Activated CD8-positive, alpha-beta memory T cell treated with anti-CD3 and anti-CD28 coated beads, Interleukin-2, amount 10 ng/mL, durations not matched to agents 7 days and 5 days (primary cell): ENCODE measurements around the gene LIG4. TPM values are rescaled to one million over a fixed set of nuclear protein-coding genes. Genes with fewer than 3 reads are reported as not detected.
"Not testable (repeated sequence)": the region's sequence is repeated elsewhere in the genome, so short reads cannot be mapped to it uniquely, and the experiment has no call there.

Experiments used
- ATAC-seq: fragments of 150-1000 bp; cut with Tn5 transposase; one replicate; pipeline ENCODE4 v1.10.0; 2021; ENCODE audit warnings: moderate library complexity
- CTCF ChIA-PET: fragments of 350-600 bp; sonication (Branson Sonifier 250); formaldehyde crosslinking; loops from one replicate; lab custom pipeline; 2021; ENCODE audit warnings: antibody characterized with exemption; lab: Charles Lee
- DNase-seq: peaks from one replicate; pipeline ENCODE4 v3.0.0-alpha.2; 2020
- H3K27ac Mint-ChIP-seq: one replicate; pipeline ENCODE4 v1.8.0; 2021; ENCODE audit warnings: mild to moderate bottlenecking, mixed read lengths
- H3K27me3 Mint-ChIP-seq: one replicate; pipeline ENCODE4 v1.8.0; 2021; ENCODE audit warnings: mixed read lengths
- H3K36me3 Mint-ChIP-seq: one replicate; pipeline ENCODE4 v1.8.0; 2021; ENCODE audit warnings: mild to moderate bottlenecking, mixed read lengths
- H3K4me1 Mint-ChIP-seq: one replicate; pipeline ENCODE4 v1.8.0; 2021; ENCODE audit warnings: mixed read lengths
- H3K4me3 Mint-ChIP-seq: one replicate; pipeline ENCODE4 v1.8.0; 2021; ENCODE audit warnings: mild to moderate bottlenecking, moderate library complexity, mixed read lengths
- H3K9me3 Mint-ChIP-seq: one replicate; pipeline ENCODE4 v1.8.0; 2022; ENCODE audit warnings: low read depth, mixed read lengths
- total RNA-seq, 2 experiments: library from RNA; stranded (reverse); gene quantifications; one replicate each; pipeline ENCODE4 v1.2.3, GENCODE V29; 2021

The LIG4 gene
- total RNA-seq, 2 experiments from 2014 or later: 8.9 to 11.4 TPM

DNA sequence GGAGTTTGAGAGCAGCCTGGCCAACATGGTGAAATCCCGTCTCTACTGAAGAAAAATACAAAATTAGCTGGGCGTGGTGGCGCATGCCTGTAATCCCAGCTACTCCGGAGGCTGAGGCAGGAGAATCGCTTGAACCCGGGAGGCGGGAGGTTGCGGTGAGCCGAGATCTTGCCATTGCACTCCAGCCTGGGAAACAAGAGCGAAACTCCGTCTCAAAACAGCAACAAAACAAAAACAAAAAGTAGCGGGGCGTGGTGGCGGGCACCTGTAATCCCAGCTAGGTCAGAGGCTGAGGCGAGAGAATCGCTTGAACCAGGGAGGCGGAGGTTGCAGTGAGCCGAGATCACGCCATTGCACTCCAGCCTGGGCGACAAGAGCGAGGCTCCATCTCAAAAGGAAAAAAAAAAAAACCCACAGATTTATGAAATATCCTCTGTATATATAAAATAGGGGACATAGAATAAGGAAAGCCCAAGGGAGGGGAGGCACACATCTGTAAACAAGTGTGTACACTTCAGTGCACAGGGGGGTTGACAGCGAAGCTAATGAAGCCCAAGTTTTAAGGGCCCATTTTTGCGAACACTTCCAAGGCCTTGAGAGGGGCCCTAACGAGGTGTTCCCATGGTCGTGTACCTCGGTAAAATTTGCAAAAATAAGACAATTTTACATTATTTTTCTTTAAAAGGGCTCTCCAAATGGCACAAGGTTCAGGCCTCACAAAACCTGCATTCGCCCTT, 2.1 kb upstream of the LIG4 start:
- CTCF ChIA-PET: interaction anchor here (0.9 to 2.5 kb wide), 2 partner anchors 52 to 64 kb away, joined by 3 to 7 read pairs; partner anchors contain the start of gene TNFSF13B
- DNase-seq, H3K27me3 Mint-ChIP-seq, H3K36me3 Mint-ChIP-seq, H3K9me3 Mint-ChIP-seq, ATAC-seq: not testable (repeated sequence)
- Mint-ChIP-seq H3K27ac (peak overlapping the region; percentile 94), H3K4me1 (peaks cover 49% of the 10 kb centered on the region), H3K4me3 (peak overlapping the region; percentile 89)

DNA sequence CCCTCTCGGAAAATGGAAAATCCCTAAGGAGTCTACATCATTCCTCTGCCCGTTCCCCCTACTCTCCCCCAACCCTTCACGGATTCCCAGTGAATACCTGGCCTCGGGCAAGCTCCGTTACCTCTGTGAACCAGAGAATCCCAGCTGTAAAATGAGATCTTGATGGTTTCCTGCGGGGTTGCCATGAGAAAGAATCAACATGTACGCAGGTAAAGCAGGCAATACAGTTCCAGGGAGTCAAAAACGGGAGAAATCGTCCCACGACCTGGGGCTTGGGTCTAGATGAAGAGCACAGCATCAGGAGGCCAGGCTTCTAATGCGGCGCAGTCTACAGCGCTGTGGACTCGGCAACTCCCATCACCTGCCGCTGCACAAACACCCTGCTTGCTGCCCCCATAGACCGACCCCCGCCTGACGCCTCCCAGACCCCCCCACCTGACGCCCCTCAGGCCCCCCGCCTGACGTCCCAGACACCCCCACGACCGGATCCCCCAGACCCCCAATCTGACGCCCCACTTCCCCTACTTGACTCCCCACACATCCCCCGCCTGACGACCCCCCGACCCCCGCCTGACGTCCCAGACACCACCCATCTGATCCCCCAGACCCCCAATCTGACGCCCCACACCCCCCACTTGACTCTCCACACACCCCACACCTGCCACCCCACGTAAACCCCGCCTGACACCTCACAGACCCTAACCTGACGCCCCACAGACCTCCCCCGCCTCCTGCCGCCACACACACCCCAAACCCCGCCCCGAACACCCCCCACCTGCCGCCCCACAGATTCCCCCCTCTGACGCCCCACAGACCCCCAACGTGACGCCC, 680 bp downstream of the LIG4 start:
- Mint-ChIP-seq H3K9me3 (no peaks in the 10 kb centered on the region), H3K27ac (peak overlapping the region; percentile 57), H3K36me3 (peaks cover 18% of the 10 kb centered on the region), H3K4me1 (peaks cover 36% of the 10 kb centered on the region), H3K27me3 (no peaks in the 10 kb centered on the region), H3K4me3 (peak overlapping the region; percentile 76)
- CTCF ChIA-PET: no interaction called here
- no peak for DNase-seq
- no peak for ATAC-seq

DNA sequence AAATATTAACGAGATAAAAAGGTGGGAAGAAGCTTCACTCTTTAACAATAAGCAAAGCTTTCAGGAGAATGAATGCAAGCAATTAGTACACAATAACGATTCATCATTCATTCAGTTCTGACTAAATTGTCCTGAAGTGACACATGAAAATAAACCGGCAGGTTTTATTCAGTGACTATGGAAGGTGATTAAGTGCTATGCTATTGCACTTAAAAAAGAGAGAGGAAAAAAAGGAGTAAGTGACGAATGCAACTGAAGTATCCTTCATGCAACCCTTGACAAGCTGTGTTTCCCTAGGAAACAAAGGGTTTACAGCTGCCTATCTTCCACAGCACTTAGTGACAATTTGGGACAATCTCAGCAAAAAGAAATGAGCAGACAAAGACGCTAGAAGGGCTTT, 1.4 kb downstream of the LIG4 start:
- CTCF ChIA-PET: no interaction called here
- peaks cover 29% of the 10 kb centered on the region for H3K4me1 Mint-ChIP-seq
- H3K4me3 Mint-ChIP-seq: peak overlapping the region; percentile 64

DNA sequence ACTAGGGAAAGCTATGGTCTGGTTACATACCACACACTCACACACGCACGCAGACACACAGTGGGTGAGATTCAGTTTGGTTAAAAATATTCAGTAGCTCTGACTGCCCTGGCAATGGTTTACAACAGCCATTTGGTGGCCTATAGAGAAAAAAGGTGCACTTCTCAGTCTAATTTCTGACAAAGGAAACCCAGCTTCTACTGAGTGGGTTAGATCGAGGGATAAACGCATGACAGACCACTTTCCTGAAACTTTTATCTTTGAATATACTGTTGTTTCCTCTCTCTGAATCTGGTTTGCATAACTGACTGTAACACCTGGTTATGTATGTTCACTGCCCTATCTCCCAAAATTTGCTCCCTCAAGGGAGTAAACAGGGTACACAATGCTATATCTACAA, 2.5 kb downstream of the LIG4 start:
- H3K9me3 Mint-ChIP-seq: no peaks in the 10 kb centered on the region
- ATAC-seq: no peak
- H3K27ac Mint-ChIP-seq: no peak overlapping the region
- H3K36me3 Mint-ChIP-seq: peaks cover 30% of the 10 kb centered on the region
- no peak overlapping the region for H3K4me3 Mint-ChIP-seq
- CTCF ChIA-PET: no interaction called here
- no peaks in the 10 kb centered on the region for H3K27me3 Mint-ChIP-seq
- DNase-seq: no peak
- peaks cover 28% of the 10 kb centered on the region for H3K4me1 Mint-ChIP-seq

More for the DNA sequence above, 1.4 kb downstream of the LIG4 start:
- peaks cover 23% of the 10 kb centered on the region for H3K36me3 Mint-ChIP-seq
- H3K27me3 Mint-ChIP-seq: no peaks in the 10 kb centered on the region
- no peaks in the 10 kb centered on the region for H3K9me3 Mint-ChIP-seq
- H3K27ac Mint-ChIP-seq: peak overlapping the region; percentile 57
- ATAC-seq: no peak
- DNase-seq: no peak

DNA sequence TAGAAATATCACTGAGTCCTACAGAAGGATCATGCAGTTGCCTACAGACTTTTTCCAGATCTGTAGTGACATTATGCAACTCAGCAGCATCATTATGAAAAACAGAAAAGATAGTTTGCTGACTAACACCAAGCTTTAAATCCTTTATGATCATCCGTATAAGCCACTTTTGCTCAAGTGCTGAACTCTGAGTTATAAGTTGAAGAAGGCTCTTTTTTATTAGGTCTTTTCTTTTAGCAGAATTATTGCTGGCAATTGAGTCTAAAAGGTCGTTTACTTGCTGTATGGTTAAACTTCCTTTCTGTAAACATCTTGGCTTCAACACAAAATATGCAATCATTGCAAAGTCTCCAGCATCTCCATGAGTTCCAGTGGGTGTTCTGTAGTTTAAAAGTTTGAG, 4.8 kb downstream of the LIG4 start:
- ATAC-seq (no peak), DNase-seq (no peak)
- Mint-ChIP-seq H3K9me3 (no peaks in the 10 kb centered on the region), H3K27ac (no peak overlapping the region), H3K36me3 (peaks cover 31% of the 10 kb centered on the region), H3K4me3 (no peak overlapping the region), H3K4me1 (peaks cover 17% of the 10 kb centered on the region), H3K27me3 (peaks cover 6% of the 10 kb centered on the region)
- CTCF ChIA-PET: no interaction called here

DNA sequence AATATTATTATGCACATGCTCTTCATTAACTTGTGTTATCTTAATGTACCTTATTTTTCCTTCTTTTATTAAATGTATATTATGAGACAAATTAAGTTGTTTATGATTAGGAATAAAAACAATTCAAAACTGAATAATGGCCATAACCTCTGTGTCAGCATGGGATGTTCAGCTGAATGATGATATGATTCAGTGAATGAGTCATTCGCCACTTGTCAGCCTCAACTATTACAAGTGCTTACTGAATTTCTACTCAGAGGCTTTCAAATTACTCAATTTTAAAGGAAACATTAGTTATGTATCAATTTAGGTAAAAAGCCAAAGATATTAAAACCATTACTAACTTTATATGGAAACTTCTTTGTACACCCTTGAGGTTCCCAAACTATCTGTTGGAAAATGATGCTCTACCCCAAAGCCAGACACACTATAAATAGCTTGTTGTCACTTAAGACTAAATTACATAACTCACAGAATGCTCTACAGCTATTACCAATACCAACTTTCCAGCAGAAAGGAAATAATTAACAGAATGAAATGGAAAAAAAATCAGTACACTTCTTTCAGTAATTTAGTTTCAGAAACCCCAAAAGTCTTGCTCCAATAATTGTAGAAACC, 14.4 kb downstream of the LIG4 start:
- Mint-ChIP-seq H3K36me3 (peaks cover 4% of the 10 kb centered on the region), H3K4me3 (no peak overlapping the region), H3K27ac (no peak overlapping the region), H3K27me3 (peaks cover 28% of the 10 kb centered on the region), H3K9me3 (peaks cover 6% of the 10 kb centered on the region), H3K4me1 (peaks cover 25% of the 10 kb centered on the region)
- peak; percentile 58 for ATAC-seq
- CTCF ChIA-PET: no interaction called here
- no peak for DNase-seq

DNA sequence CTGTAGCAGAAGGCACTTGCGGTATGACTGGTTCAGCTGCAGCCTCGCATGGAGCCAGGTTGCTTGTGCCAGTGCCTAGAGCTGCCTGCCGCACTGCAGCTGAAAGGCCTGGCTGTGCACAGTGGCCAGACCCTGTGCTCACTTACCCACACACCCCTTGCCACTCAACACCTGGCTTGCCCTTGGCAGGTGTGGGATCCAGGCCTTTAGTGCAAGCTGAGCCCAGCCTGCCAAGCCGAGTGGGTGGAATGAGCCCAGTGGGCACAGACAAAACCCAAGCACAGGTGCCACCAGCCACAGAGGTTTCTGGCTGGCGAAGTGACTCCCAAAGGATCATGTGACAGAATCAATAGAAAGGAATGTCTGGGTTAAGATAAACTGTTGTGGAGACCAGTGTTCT, 19.5 kb downstream of the LIG4 start:
- DNase-seq (no peak), ATAC-seq (no peak)
- H3K9me3 Mint-ChIP-seq: peaks cover 11% of the 10 kb centered on the region
- peaks cover 5% of the 10 kb centered on the region for H3K36me3 Mint-ChIP-seq
- H3K4me3 Mint-ChIP-seq: no peak overlapping the region
- H3K27ac Mint-ChIP-seq: no peak overlapping the region
- H3K4me1 Mint-ChIP-seq: peaks cover 2% of the 10 kb centered on the region
- peaks cover 14% of the 10 kb centered on the region for H3K27me3 Mint-ChIP-seq
- CTCF ChIA-PET: no interaction called here

DNA sequence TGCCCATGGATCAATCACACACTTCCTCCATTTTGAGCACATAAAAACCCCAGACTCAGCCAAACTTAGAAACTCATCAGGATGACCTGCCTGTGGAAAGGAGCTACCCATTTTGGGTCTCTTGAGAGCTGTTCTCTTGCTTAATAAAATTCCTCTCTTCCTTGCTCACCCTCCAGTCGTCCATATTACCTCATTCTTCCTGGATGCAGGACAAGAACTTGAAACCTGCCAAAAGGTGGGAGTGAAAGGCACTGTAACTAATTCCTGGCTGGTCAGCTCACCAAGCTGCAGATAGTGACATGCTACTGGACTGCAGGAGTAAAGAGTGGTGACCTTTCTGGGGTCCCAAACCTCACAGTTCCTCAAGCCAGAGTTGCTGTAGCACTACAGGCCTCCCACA, 20.2 kb downstream of the LIG4 start:
- peaks cover 19% of the 10 kb centered on the region for H3K27me3 Mint-ChIP-seq
- CTCF ChIA-PET: no interaction called here

DNA sequence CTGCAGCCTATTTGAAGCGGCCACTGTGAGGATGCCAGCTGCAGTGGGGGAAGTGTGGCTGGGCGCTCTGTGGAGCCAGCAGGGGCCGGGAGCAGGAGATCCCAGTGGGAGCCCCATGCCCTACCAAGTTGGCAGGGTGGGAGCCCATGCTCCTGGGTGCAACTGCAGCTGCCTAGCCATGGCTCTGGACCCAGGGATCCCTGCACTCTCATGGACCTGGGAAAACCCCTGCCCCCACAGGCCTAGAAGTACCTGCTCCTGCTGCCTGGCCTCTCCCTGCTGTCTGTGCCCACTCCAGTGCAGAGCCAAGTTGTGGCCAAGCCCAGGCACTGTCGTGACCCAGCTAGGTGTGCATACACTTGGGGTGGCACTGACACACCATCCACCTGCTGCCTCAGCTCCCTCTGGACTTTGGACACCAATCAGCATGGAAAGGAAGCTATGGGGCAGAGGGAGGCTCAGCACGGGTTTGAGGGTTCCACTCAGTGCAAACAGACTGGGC, 20.9 kb downstream of the LIG4 start:
- Mint-ChIP-seq H3K4me1 (no peaks in the 10 kb centered on the region), H3K27ac (no peak overlapping the region), H3K36me3 (peaks cover 2% of the 10 kb centered on the region), H3K4me3 (no peak overlapping the region), H3K9me3 (peaks cover 12% of the 10 kb centered on the region), H3K27me3 (peaks cover 19% of the 10 kb centered on the region)
- DNase-seq (no peak), ATAC-seq (no peak)
- CTCF ChIA-PET: no interaction called here

More for the DNA sequence above, 20.2 kb downstream of the LIG4 start:
- H3K9me3 Mint-ChIP-seq: peaks cover 13% of the 10 kb centered on the region
- ATAC-seq (no peak), DNase-seq (no peak)
- H3K4me1 Mint-ChIP-seq: no peaks in the 10 kb centered on the region
- peaks cover 5% of the 10 kb centered on the region for H3K36me3 Mint-ChIP-seq
- H3K27ac Mint-ChIP-seq: no peak overlapping the region
- no peak overlapping the region for H3K4me3 Mint-ChIP-seq

DNA sequence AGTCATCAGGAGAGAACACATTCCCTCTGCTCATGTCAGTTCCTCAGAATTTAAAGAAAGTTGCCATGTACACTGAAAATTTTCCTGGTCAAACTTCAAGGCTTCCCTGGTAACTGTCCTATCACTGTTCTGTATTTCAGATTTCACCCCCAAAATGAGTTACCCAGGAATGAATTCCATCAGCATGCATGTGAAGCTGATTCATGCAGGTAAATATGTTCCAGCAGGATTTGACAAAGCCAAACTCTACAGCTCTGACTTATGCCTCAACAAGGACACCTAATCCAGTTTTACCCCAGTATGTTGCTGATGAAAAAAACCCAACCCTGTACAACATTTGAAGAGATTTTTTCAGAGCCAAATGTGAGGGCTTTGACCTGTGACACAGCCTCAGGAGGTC, 21.5 kb downstream of the LIG4 start:
- CTCF ChIA-PET: no interaction called here
- no peak for ATAC-seq
- DNase-seq: no peak
- peaks cover 10% of the 10 kb centered on the region for H3K9me3 Mint-ChIP-seq
- H3K36me3 Mint-ChIP-seq: peaks cover 1% of the 10 kb centered on the region
- H3K27me3 Mint-ChIP-seq: peaks cover 18% of the 10 kb centered on the region
- H3K4me1 Mint-ChIP-seq: no peaks in the 10 kb centered on the region
- no peak overlapping the region for H3K27ac Mint-ChIP-seq
- no peak overlapping the region for H3K4me3 Mint-ChIP-seq

DNA sequence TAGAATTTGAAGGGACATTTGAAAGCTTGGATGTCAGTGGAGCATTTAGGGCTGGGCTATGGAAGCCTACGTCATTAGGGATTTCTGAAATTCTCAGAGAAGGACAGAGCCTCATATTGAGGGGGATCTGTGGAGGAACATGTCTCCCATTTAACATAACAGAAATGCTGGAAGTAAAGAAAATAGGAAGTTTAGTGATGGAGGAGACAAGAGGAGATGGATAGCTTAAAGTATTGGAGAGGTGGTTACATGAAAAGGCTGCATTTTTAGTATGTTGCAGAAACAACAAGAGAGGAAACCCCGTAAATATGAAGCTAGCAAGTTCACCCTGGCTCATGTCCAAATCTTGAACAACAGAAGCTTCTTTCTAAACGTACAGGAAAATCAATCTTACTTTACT, 24.4 kb downstream of the LIG4 start:
- no peak overlapping the region for H3K4me3 Mint-ChIP-seq
- DNase-seq (no peak), ATAC-seq (no peak)
- CTCF ChIA-PET: interaction anchor here (0.8 to 0.9 kb wide), 2 partner anchors 8 to 35 kb away, joined by 3 read pairs; no protein-coding TSS in a partner anchor
- no peaks in the 10 kb centered on the region for H3K4me1 Mint-ChIP-seq
- H3K27me3 Mint-ChIP-seq: peaks cover 16% of the 10 kb centered on the region
- peaks cover 9% of the 10 kb centered on the region for H3K9me3 Mint-ChIP-seq
- H3K27ac Mint-ChIP-seq: no peak overlapping the region
- H3K36me3 Mint-ChIP-seq: peaks cover 1% of the 10 kb centered on the region

DNA sequence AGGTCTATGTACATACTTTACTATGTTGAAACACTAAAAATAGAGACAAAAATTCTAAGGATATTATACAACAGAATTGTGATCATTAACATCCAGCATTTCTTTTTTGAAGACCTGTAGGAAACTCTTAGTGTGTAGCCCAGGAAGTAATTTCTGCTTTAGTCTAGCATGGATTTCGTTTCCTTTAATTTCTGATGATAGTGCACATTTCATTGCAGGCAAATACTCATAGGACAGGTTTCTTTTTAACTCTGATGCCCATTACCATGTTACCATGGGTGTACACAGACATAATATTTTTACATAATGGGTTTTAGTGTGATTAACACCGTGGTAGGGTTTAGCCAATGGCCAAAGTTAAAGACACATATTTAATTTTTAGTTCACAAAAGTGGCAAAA, 27.1 kb downstream of the LIG4 start:
- DNase-seq (no peak), ATAC-seq (no peak)
- H3K4me3 Mint-ChIP-seq: no peak overlapping the region
- H3K4me1 Mint-ChIP-seq: no peaks in the 10 kb centered on the region
- no peaks in the 10 kb centered on the region for H3K36me3 Mint-ChIP-seq
- H3K27ac Mint-ChIP-seq: no peak overlapping the region
- peaks cover 18% of the 10 kb centered on the region for H3K27me3 Mint-ChIP-seq
- CTCF ChIA-PET: no interaction called here
- H3K9me3 Mint-ChIP-seq: peaks cover 2% of the 10 kb centered on the region

DNA sequence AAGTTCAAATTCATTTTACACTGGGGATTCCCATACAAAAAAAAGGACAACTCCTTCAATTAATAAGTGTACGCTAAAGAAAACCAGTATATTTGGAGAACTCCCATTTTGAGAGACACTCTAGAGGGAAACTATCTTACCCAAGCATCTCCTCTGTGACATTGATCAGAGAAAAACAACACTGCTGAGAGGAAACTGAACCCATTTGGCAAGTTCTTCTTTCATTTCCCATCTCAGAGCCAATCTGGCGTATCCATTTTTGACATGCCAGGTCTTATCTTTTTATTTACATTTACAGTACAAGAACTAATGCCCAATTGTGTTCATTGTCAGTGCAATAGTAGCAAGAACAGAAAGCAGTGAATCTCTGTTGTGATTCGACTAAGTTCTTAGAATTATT, 30.1 kb downstream of the LIG4 start:
- Mint-ChIP-seq H3K36me3 (no peaks in the 10 kb centered on the region), H3K4me1 (no peaks in the 10 kb centered on the region), H3K4me3 (no peak overlapping the region), H3K27ac (no peak overlapping the region), H3K27me3 (peaks cover 10% of the 10 kb centered on the region), H3K9me3 (no peaks in the 10 kb centered on the region)
- CTCF ChIA-PET: no interaction called here
- DNase-seq (no peak), ATAC-seq (no peak)
